ENCODE results near the gene EHD4.

The EHD4 gene

GRCh38 chr15:41933771-41934170 is 38.6 kb downstream of the EHD4 start:
- TF ChIP-seq, protein P1, sequence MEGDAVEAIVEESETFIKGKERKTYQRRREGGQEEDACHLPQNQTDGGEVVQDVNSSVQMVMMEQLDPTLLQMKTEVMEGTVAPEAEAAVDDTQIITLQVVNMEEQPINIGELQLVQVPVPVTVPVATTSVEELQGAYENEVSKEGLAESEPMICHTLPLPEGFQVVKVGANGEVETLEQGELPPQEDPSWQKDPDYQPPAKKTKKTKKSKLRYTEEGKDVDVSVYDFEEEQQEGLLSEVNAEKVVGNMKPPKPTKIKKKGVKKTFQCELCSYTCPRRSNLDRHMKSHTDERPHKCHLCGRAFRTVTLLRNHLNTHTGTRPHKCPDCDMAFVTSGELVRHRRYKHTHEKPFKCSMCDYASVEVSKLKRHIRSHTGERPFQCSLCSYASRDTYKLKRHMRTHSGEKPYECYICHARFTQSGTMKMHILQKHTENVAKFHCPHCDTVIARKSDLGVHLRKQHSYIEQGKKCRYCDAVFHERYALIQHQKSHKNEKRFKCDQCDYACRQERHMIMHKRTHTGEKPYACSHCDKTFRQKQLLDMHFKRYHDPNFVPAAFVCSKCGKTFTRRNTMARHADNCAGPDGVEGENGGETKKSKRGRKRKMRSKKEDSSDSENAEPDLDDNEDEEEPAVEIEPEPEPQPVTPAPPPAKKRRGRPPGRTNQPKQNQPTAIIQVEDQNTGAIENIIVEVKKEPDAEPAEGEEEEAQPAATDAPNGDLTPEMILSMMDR (IDR thresholded peaks at IDR 0.05; ENCODE audit: low read depth, low read length) = no peak
- DNase-seq (ENCODE audit: extremely low read depth, low read depth) = no peak

DNA sequence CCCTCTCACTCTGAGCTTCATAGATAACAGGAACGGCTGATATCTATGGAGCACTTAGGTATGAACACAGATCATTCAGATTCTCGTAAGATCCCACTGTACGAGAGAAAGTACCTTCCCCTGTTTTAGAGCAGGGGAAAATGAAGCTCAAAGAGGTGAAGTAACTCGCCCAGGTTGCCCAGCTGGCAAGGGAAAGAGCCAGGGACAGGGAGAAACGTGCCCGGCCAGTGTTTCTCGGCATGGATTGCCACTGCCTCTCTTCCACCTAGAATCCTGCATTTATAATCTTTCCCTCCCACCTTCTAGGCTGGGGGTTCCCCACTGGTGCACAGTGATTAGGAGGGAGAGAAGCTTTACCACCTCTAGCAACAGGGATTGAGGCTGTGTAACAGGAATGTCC is 39.0 kb downstream of the EHD4 start:
- TF ChIP-seq, protein P1 (IDR thresholded peaks at IDR 0.05; ENCODE audit: low read depth, low read length) = no peak
- no peak for DNase-seq (ENCODE audit: extremely low read depth, low read depth)

DNA sequence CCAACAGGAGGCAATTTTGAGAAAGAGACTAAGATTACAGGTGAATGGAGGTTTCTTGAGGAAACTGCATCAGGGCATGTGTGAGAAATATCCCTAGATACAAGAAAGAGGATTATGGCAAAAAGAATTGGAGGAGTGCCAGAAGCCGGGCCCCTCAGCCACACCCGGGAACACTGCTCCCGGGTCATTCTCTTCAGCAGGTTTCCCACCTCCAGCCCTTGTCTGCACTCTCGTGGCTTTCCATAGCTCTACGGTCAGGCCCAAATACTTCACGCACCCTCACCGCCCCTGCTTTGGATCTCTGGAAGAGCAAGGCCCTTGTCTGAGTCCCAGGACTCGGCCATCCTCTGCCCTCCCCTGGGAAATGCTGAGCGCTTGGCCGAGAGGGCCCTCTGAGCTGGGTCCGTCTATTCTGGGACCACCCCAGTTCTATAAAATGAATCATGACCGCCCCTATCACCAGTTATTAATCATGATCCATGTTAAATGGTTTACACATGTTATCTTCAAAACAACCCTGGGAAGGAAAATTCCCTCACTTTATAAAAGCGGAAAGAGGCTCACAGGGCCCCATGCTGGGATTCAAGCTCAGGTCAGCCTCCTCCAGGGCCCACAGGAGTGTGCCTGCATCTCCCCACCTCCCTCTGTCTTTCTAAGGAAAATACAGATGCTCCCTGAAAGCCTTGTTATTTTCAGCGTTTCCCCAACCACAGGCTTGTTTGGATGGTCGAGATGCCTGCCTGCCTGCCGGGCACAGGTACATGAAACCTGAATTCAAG is 39.7 kb downstream of the EHD4 start:
- no peak for DNase-seq (ENCODE audit: extremely low read depth, low read depth)
- TF ChIP-seq, protein P1 (IDR thresholded peaks at IDR 0.05; ENCODE audit: low read depth, low read length) = no peak

- TF ChIP-seq, protein P1 (IDR thresholded peaks at IDR 0.05; ENCODE audit: low read depth, low read length) = no peak
- DNase-seq (ENCODE audit: extremely low read depth, low read depth) = no peak
Observed at GRCh38 chr15:41932101-41932500, 40.3 kb downstream of the EHD4 start.

GRCh38 chr15:41930867-41931222 is 41.5 kb downstream of the EHD4 start:
- DNase-seq (ENCODE audit: extremely low read depth, low read depth) = no peak
- TF ChIP-seq, protein P1 (IDR thresholded peaks at IDR 0.05; ENCODE audit: low read depth, low read length) = no peak

GRCh38 chr15:41930221-41930866 is 42.0 kb downstream of the EHD4 start:
- TF ChIP-seq, protein P1 (IDR thresholded peaks at IDR 0.05; ENCODE audit: low read depth, low read length) = peak; percentile 29

More at GRCh38 chr15:41930221-41930866, 42.0 kb downstream of the EHD4 start:
- DNase-seq (ENCODE audit: extremely low read depth, low read depth) = peak; percentile 87

Data from AG09319 (cell line).